GM21360 (cell line): ENCODE data around the gene KHK.
A peak's percentile ranks its signal among the peaks of the same experiment; 100 is the strongest.

Source experiments
- ATAC-seq: cut with Tn5 transposase; IDR thresholded peaks from one replicate; pipeline ENCODE4 v1.9.1; 2021; ENCODE audit warnings: mild to moderate bottlenecking, moderate library complexity; ENCODE audit not compliant: unreplicated experiment

KHK gene

DNA sequence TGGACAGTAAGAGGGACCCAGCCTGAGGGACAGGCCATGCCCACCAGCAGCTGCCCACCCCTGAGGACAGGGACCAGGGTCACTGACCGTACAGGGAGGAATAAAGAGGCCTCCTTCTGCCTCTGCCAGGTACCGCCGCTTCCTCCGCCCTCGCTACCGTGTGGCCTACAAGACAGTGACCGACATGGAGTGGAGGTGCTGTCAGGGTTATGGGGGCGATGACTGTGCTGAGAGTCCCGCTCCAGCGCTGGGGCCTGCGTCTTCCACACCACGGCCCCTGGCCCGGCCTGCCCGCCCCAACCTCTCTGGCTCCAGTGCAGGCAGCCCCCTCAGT is 6.0 kb upstream of the KHK start:
- ATAC-seq = no peak

DNA sequence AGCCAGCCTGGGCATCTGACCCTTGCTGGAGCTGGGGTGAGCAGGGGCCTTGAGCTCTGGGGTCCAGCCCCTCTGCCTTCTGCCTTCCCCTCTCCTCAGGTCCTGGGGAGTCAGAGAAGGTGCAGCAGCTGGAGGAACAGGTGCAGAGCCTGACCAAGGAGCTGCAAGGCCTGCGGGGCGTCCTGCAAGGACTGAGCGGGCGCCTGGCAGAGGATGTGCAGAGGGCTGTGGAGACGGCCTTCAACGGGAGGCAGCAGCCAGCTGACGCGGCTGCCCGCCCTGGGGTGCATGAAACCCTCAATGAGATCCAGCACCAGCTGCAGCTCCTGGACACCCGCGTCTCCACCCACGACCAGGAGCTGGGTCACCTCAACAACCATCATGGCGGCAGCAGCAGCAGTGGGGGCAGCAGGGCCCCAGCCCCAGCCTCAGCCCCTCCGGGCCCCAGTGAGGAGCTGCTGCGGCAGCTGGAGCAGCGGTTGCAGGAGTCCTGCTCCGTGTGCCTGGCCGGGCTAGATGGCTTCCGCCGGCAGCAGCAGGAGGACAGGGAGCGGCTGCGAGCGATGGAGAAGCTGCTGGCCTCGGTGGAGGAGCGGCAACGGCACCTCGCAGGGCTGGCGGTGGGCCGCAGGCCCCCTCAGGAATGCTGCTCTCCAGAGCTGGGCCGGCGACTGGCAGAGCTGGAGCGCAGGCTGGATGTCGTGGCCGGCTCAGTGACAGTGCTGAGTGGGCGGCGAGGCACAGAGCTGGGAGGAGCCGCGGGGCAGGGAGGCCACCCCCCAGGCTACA is 4.4 kb upstream of the KHK start:
- ATAC-seq = no peak

DNA sequence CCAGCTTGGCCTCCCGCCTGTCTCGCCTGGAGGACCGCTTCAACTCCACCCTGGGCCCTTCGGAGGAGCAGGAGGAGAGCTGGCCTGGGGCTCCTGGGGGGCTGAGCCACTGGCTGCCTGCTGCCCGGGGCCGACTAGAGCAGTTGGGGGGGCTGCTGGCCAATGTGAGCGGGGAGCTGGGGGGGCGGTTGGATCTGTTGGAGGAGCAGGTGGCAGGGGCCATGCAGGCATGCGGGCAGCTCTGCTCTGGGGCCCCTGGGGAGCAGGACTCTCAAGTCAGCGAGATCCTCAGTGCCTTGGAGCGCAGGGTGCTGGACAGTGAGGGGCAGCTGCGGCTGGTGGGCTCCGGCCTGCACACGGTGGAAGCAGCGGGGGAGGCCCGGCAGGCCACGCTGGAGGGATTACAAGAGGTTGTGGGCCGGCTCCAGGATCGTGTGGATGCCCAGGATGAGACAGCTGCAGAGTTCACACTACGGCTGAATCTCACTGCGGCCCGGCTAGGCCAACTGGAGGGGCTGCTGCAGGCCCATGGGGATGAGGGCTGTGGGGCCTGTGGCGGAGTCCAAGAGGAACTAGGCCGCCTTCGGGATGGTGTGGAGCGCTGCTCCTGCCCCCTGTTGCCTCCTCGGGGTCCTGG is 3.7 kb upstream of the KHK start:
- ATAC-seq = no peak

DNA sequence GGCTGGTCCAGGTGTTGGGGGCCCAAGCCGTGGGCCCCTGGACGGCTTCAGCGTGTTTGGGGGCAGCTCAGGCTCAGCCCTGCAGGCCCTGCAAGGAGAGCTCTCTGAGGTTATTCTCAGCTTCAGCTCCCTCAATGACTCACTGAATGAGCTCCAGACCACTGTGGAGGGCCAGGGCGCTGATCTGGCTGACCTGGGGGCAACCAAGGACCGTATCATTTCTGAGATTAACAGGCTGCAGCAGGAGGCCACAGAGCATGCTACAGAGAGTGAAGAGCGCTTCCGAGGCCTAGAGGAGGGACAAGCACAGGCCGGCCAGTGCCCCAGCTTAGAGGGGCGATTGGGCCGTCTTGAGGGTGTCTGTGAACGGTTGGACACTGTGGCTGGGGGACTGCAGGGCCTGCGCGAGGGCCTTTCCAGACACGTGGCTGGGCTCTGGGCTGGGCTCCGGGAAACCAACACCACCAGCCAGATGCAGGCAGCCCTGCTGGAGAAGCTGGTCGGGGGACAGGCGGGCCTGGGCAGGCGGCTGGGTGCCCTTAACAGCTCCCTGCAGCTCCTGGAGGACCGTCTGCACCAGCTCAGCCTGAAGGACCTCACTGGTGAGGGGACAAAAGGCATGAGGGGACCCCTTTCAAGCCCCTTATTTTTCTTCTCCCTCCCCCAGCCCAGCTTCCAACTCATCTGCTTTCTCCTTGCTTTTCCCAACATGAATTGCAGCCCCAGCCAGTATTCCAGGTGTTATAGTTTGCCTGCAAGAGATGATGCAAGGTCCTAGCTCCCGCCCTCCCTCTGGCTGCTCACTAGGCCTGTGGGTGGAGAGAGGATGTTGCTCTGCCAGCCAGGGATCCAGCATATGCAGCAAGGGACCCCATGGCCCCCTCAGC is 2.9 kb upstream of the KHK start:
- ATAC-seq = no peak

DNA sequence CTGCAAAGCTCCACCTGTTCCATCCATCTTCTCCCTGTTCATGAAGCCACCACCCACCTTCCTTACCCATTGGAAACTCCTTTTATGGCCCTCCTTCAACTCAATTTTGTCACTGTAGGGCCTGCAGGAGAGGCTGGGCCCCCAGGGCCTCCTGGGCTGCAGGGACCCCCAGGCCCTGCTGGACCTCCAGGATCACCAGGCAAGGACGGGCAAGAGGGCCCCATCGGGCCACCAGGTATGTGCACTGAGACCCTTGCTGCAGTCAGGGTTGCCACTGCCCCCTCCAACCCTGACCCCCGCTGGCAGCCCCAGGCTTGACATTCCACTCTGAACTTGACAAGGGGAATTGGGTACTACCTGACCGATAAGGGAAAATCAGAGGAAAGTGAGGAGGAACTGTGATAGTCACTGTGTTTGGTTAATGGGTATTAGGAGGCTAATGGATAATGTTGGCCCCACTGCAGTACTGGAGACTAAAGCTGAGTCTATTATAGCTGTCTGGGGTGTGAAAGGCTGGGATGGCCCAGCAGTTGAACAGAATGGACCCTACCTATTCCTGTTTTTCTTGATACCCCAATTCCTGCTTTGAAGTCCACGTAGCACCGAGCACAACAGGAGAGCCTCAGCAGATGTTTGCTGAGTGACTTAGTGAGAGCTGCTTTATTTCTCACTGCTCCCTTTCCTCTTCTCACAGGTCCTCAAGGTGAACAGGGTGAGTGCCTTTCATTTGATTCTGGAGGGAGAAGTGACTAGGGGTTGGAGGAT is 2.1 kb upstream of the KHK start:
- ATAC-seq = no peak

DNA sequence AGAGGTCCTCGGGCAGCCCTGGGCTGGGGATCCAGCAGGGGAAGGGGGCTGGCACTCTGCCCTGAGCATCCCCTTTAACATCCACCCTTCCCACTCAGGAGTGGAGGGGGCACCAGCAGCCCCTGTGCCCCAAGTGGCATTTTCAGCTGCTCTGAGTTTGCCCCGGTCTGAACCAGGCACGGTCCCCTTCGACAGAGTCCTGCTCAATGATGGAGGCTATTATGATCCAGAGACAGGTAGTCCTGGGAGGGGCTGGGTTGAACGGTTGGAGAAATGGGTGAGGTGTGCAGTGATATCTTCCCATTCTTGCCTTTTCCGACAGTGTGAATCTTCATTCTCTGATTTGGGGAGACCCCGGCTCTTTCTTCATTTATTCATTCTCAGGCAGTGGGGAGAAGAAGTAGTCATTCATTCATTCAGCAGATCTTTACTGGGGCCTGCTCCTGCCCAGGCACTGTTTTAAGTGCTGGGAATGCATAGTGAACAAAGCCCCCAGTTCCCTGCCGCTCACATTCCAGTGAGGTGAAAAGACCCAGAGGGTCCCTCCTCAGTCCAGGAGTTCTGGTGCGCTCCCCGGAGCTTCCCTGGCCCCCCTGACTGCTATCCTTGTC is 1.4 kb upstream of the KHK start:
- no peak for ATAC-seq

DNA sequence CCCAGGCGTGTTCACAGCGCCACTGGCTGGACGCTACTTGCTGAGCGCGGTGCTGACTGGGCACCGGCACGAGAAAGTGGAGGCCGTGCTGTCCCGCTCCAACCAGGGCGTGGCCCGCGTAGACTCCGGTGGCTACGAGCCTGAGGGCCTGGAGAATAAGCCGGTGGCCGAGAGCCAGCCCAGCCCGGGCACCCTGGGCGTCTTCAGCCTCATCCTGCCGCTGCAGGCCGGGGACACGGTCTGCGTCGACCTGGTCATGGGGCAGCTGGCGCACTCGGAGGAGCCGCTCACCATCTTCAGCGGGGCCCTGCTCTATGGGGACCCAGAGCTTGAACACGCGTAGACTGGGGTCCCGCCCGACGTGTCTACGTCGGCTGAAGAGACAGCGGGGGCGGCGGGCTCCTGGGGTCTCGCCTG is 891 bp upstream of the KHK start:
- no peak for ATAC-seq

DNA sequence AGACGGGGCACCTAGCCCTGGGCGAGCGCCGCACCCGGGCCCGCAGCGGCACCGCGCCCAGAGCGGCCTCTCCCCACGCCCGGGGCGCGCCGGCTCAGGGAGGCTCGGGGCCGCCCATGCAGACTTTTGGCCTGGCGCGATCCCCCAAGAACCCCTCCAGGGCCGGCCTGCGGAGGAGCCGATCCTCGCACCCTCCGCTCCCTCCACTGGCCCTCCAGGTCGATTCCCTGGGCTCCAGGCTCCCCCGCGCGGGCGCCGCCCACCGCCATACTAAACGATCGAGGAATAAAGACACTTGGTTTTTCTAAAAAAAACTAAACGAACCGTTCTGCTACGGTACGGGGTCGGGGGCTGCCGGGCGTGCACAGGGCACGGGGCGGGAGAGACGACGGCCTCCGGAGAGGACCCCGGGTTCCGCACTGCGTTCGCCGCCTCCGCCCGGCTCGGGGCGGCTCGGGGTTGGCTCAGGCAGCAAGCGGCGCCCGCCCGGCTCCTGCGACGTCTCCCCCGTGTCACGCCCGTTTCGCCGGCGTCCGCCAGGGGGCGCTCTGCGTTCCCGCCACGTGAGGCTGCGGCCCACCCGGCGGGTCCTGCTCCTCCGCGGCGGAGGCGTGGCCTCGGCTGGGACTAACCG is 365 bp upstream of the KHK start:
- peak; percentile 78 for ATAC-seq

DNA sequence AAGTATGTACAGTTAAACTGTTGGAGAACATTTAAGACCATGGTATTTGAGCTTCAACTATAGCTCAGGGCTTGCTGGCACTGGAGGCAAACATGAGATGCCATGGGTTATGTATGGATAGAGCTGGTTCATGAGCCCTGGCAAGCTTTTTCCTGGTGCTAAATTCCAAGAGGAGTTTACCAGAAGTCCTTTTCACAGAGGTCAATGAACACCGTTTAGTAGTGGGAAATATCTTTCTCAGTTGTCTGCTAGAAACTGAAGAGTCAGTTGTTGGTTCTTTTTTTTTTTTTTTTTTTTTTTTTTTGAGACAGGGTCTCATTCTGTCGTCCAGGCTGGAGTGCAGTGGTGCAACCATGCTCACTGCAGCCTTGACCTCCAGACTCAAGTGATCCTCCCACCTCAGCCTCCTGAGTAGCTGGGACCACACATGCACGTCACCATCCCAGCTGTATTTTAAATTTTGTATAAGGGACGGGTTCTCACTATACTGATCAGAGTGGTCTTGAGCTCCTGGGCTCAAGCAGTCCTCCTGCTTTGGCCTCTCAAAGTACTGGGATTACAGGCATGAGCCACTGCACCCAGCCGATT is 1.3 kb downstream of the KHK start:
- no peak for ATAC-seq

DNA sequence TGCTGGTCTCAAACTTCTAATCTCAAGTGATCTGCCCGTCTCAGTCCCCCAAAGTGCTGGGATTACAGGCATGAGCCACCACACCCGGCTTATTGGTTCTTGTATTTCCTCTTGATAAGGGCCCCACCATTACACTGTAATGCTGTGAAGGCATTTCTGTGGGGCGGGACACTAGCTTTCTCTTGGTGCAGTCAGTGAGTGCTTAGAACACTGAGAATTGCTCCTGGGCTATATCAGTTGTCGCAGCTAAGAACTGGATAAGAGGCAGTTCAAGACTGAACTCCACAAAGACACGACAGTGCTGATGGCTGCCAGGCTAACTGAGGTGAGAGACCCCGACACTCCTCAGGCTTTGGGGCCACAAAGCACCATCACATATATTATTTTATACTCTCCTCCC is 2.1 kb downstream of the KHK start:
- no peak for ATAC-seq

DNA sequence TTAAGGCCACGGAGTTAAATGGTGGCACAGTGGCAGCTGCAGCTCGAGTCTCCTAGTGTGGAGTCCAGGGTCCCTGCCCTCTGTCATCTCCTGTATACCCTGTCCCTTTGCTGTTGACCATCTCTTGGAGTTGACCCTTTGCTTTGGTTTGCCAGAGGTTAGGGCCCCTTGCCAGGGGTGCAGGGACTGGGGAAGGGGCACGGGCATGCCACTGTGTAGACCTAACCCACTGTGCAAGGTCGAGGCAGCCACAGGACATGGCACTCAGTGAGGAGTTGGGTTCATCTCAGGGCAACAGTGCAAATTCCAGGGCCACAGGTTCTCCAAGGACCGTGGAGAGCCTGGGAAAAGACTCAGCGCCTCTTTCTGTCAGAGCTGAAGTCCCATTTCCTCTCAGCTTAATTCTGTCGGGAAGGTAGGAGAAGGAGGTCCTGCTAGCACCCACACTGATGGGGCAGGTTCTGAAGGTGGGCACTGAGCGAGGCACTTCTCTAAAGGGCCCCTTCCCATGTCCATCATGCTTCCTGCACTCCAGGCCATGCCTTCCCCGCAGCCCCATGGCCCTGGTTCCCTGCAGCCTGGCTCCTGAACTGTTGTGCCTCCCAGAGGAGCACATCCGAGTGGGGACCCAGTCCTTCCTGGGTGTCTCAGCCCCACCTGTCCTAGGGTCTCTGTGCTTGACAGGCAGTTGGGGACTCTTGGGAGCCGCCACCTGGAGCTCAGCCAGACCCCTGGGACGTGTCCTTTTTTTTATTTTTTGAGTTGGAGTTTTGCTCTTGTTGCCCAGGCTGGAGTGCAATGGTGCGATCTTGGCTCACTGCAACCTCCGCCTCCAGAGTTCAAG is 2.8 kb downstream of the KHK start:
- no peak for ATAC-seq

DNA sequence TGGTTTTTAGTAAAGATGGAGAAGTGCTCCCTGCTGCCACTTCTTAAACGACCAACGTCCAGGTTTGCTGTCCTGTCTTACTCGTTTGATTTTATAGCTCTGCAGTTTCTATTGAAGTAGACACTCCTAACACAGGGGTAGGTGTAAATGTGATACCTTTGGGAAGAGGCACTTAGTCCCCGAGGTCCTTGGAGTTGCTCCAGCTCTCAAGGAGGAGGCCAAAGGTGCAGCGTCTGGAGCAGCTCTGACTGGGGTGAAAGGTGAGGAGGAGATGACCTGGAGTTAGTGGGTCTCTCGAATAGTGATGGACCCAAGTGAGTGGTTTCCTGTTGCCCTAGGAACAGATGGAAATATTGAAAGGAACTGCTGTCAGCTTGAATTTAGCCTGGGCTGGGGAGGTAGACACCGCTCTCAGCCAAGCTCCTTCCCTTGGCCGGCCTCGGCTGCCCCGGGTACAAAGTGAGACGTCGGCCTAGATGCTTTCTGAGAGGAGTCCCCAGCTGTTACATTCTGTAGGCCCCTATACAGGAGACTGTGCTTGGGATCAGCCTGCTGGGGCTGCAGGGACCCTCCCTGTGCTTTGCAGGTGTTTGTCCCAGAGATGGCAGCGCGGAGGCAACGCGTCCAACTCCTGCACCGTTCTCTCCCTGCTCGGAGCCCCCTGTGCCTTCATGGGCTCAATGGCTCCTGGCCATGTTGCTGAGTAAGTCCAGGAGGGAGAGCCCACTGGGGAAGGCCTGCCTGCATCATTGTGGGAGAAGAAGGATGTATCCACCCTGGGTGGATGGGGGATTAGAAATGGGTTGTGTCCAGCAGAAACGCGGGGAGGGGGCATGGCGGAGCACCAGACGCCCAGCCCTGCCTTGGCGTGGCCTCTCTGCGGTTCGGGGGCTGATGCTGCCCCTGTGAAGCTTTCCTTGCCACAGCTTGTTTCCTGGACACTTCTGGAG is 5.4 kb downstream of the KHK start:
- no peak for ATAC-seq

DNA sequence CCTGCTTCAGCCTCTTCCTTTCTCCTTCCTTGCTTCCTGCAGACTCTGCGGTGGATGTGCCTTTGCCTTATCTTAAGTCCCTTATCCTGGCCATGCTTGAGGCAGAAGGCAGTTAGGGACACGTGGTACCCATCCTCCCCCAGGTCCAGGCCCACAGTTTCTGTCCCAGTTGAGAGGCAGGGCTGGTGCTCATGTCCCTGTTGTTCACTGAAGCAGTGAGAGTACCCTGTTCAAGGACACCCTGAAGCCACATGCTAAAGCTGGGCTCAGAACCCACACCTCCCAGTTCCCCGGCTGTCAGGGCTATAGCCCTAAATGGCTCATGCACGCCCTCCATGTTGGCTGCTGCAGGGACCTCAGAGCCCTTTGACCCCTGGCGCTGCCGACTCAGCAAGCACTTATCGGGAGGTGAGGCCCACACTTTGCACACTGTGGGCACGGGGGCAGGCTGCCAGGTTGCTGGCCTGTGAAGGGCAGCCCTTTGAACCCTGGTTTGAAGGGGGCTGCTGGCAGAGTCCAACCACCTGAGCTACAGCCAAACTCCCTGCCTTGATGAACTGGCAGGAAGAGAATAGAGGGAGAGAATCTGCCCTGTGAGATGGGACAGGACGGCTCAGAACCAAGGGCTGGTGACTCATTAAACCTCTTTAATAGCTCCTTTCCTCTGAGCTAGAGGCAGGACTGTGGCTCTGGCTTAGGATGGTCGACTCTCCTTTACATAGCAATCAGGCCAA is 6.3 kb downstream of the KHK start:
- no peak for ATAC-seq

DNA sequence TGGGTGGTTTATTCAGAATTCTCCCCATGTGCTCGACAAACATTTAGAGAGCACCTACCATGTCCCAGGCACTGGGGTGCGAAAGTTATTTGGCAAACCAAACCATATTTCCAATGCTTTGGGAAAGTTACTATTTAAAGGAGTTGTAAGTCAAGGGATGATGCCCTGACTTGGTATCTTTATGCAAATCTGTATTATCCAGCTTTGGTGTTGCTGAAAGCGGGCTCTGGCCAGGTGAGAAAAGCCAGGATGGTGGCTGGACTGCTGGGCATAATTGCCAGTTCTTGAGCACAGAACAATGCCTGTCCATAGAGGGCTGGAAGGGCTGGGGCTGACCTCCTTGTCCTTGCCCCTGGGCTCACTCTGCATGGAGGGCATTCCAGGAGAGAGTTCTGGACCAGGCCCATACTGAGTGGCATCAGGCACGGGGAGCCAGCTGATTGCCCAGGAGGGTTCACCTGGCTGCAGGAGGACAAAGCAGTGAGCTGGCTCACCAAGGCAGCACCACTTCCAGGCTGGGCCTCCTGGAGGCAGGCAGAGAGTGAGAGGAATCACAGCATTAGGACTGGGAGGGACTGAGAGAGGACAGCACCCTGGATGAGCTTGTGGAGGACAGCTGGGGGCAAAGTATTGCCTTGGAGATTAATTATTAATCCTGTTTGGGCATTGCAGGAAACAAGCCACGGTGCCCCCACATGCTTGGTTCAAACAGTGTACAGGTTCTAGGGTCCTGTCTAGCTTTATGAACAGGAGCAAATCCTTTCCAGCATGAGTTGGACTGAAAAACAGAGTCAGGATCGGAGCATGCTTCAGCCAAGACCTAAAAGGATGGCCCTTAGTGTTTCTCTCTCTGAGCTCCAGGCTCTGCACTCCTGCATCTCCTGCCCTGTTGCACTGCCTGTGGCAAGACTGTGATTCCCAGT is 7.1 kb downstream of the KHK start:
- no peak for ATAC-seq

DNA sequence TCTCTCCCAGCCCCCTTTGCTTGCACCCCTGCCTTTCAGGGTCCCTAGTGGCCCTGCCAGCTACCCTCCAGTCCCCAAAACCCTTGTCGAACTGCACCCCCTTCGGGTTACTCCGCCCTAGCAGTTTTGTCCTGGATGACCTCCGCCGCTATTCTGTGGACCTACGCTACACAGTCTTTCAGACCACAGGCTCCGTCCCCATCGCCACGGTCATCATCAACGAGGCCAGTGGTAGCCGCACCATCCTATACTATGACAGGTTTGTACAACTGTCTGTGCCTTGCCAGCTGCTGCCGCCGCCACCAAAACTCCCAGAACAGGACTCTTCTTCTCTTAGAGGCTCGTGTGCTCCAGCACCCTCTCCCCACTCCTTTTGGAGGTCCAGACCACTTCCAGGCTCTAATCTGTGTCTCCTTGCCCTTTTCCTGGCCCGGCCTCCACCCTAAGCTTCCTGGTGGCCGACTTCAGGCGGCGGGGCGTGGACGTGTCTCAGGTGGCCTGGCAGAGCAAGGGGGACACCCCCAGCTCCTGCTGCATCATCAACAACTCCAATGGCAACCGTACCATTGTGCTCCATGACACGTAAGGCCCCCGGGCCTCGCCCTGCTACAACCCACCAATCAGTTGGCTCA is 7.9 kb downstream of the KHK start:
- ATAC-seq = no peak

DNA sequence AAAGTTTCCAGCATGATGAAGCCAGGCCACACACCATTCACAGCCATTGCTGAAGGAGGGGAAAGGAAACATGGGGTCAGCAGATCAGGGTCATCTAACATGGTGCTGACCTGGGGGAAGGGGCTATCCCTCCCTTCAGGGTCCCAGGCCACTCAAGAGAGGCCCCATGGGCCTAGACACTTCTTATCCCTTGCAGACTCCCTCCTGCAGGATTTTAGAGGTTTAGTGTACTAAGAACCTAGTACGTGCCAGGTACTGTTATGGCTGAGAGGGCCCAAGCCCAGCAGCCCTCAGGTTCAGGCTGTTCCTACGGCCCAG is 8.8 kb downstream of the KHK start:
- ATAC-seq = no peak
